Measurements from ENCODE around the gene MRPL18.
"Not testable (repeated sequence)": the region's sequence is repeated elsewhere in the genome, so short reads cannot be mapped to it uniquely, and the experiment has no call there.

- not testable (repeated sequence) for TF ChIP-seq EZH2phosphoT487 (conservative IDR thresholded peaks at IDR 0.05; ENCODE audit: low read length); CTCF (IDR thresholded peaks at IDR 0.05; ENCODE audit: insufficient read depth, low read length, poor library complexity, severe bottlenecking)
Measured at GRCh38 chr6:159824690-159825089, 34.4 kb downstream of the MRPL18 start.

Data from SU-DHL-6 (cell line).